Erythroblast (primary cell): Measurements from ENCODE around the gene PTPRM.

ENCODE experiments used
- GATA1 ChIP-seq: IDR thresholded peaks from 2 replicates; pipeline ENCODE4 v1.6.1; 2011; ENCODE audit warnings: low read depth, mild to moderate bottlenecking, control low read depth, low read length, moderate library complexity
- POLR2A ChIP-seq: IDR thresholded peaks from 2 replicates; pipeline ENCODE4 v1.6.1; 2011; ENCODE audit warnings: mild to moderate bottlenecking, low read length

- no peak for TF ChIP-seq POLR2A
- TF ChIP-seq GATA1 = no peak
Measured at GRCh38 chr18:8389391-8390340, 822.5 kb downstream of the PTPRM start.
